IMR-90 (cell line): Measurements from ENCODE around the gene SCAMP4. TPM values are rescaled to one million over a fixed set of nuclear protein-coding genes. Genes with fewer than 3 reads are reported as not detected.

Experiments used
- ATAC-seq: fragments of 200-7000 bp; cut with Tn5 transposase; 2 replicates; pipeline ENCODE4 v1.9.1; 2020; ENCODE audit warnings: low read depth, mild to moderate bottlenecking, moderate library complexity
- BruUV-seq: library from RNA; stranded (reverse); fragments of 400-500 nt; replicated peaks from 2 replicates; lab custom pipeline; 2021; lab: Mats Ljungman, UMichigan
- CTCF ChIA-PET: fragments of 300-600 bp; formaldehyde crosslinking; extraction: SDS; loops from one replicate; lab custom pipeline; 2021; ENCODE audit warnings: antibody characterized with exemption; lab: Yijun Ruan, JAX
- POLR2A ChIA-PET: fragments of 300-600 bp; sonication (Branson Sonifier 250); formaldehyde crosslinking; loops from one replicate; lab custom pipeline; 2022; ENCODE audit warnings: antibody characterized with exemption; ENCODE audit not compliant: unreplicated experiment; lab: Charles Lee
- DNase-seq: peaks from one replicate; pipeline ENCODE4 v3.0.0; 2013
- H2AFZ ChIP-seq: replicated peaks from 2 replicates; pipeline ENCODE3; 2013; ENCODE audit warnings: low read length, mild to moderate bottlenecking; ENCODE audit not compliant: poor library complexity
- H2AK5ac ChIP-seq: 2 replicates; pipeline ENCODE4 v1.6.1; 2013; ENCODE audit warnings: low read depth, low read length, inconsistent platforms
- H2AK9ac ChIP-seq: replicated peaks from 2 replicates; pipeline ENCODE3; 2013; ENCODE audit warnings: mild to moderate bottlenecking, low read depth, low read length, moderate library complexity; ENCODE audit not compliant: poor library complexity
- H2BK120ac ChIP-seq: 2 replicates; pipeline ENCODE4 v1.6.1; 2013; ENCODE audit warnings: low read depth, low read length, inconsistent platforms
- H2BK15ac ChIP-seq: 3 replicates; pipeline ENCODE4 v1.6.1; 2013; ENCODE audit warnings: low read depth, low read length, inconsistent platforms
- H2BK20ac ChIP-seq: 2 replicates; pipeline ENCODE4 v1.6.1; 2013; ENCODE audit warnings: low read depth, mild to moderate bottlenecking, inconsistent platforms, low read length, moderate library complexity
- H2BK5ac ChIP-seq: 2 replicates; pipeline ENCODE4 v1.6.1; 2013; ENCODE audit warnings: mild to moderate bottlenecking, low read depth, low read length, inconsistent platforms; ENCODE audit not compliant: poor library complexity, severe bottlenecking
- H3K14ac ChIP-seq: replicated peaks from 2 replicates; pipeline ENCODE4 v1.6.1; 2013; ENCODE audit warnings: low read depth, low read length, inconsistent platforms
- H3K18ac ChIP-seq: 2 replicates; pipeline ENCODE4 v1.6.1; 2013; ENCODE audit warnings: low read depth, low read length, control low read depth
- H3K23ac ChIP-seq: 2 replicates; pipeline ENCODE4 v1.6.1; 2013; ENCODE audit warnings: low read depth, low read length, inconsistent platforms
- H3K27ac ChIP-seq: 2 replicates; pipeline ENCODE4 v1.5.1; 2013; ENCODE audit warnings: mild to moderate bottlenecking, control low read depth, low read length; ENCODE audit not compliant: insufficient read depth
- H3K27me3 ChIP-seq: 2 replicates; pipeline ENCODE4 v1.6.1; 2013; ENCODE audit warnings: low read length; ENCODE audit not compliant: control insufficient read depth, insufficient read depth
- H3K36me3 ChIP-seq: 2 replicates; pipeline ENCODE4 v1.6.1; 2013; ENCODE audit warnings: low read length, mixed read lengths; ENCODE audit not compliant: control insufficient read depth, insufficient read depth
- H3K4ac ChIP-seq: 2 replicates; pipeline ENCODE4 v1.6.1; 2013; ENCODE audit warnings: low read depth, low read length, inconsistent platforms
- H3K4me1 ChIP-seq: 2 replicates; pipeline ENCODE4 v1.6.1; 2013; ENCODE audit warnings: low read length, mixed read lengths; ENCODE audit not compliant: control insufficient read depth, insufficient read depth
- H3K4me2 ChIP-seq: 2 replicates; pipeline ENCODE4 v1.6.1; 2013; ENCODE audit warnings: low read depth, mild to moderate bottlenecking, control low read depth, low read length, moderate library complexity
- H3K4me3 ChIP-seq: 2 replicates; pipeline ENCODE4 v1.5.1; 2013; ENCODE audit warnings: low read depth, mild to moderate bottlenecking, control low read depth, low read length, moderate library complexity; ENCODE audit not compliant: insufficient read depth
- H3K56ac ChIP-seq: 2 replicates; pipeline ENCODE4 v1.6.1; 2013; ENCODE audit warnings: low read length, inconsistent platforms; ENCODE audit not compliant: insufficient read depth; ENCODE audit errors: extremely low read depth
- H3K79me1 ChIP-seq, 2 experiments: 2 replicates each; pipeline ENCODE4 v1.6.1; 2013; ENCODE audit warnings: low read length in 2 of 2, inconsistent platforms in 1 of 2, low read depth in 1 of 2
- H3K9ac ChIP-seq: 2 replicates; pipeline ENCODE4 v1.6.1; 2013; ENCODE audit warnings: low read depth, low read length, control low read depth
- H3K9me1 ChIP-seq: 2 replicates; pipeline ENCODE4 v1.6.1; 2013; ENCODE audit warnings: low read length, inconsistent platforms; ENCODE audit not compliant: insufficient read depth
- H3K9me3 ChIP-seq: 2 replicates; pipeline ENCODE4 v1.6.1; 2013; ENCODE audit warnings: low read length; ENCODE audit not compliant: control insufficient read depth, insufficient read depth
- H4K20me1 ChIP-seq: 2 replicates; pipeline ENCODE4 v1.6.1; 2013; ENCODE audit warnings: low read length, inconsistent platforms; ENCODE audit not compliant: insufficient read depth
- H4K5ac ChIP-seq: 2 replicates; pipeline ENCODE4 v1.6.1; 2013; ENCODE audit warnings: mild to moderate bottlenecking, low read depth, low read length, control low read depth
- H4K8ac ChIP-seq, 2 experiments: 2 replicates each; pipeline ENCODE4 v1.6.1; 2013; ENCODE audit warnings: low read depth in 2 of 2, low read length in 2 of 2, control low read depth in 1 of 2, inconsistent platforms in 1 of 2
- H4K91ac ChIP-seq: 2 replicates; pipeline ENCODE4 v1.6.1; 2013; ENCODE audit warnings: low read depth, low read length, inconsistent platforms; ENCODE audit not compliant: insufficient read depth
- BHLHE40 ChIP-seq: fragments of 150-350 bp; IDR thresholded peaks from 2 replicates; pipeline ENCODE4 v1.6.1; 2016; ENCODE audit warnings: mild to moderate bottlenecking, low read depth, low read length
- CEBPB ChIP-seq: IDR thresholded peaks from 2 replicates; pipeline ENCODE4 v1.6.1; 2012; ENCODE audit warnings: low read depth, low read length, improper control_type of control experiment
- CHD1 ChIP-seq: IDR thresholded peaks from 2 replicates; pipeline ENCODE4 v1.6.1; 2012; ENCODE audit warnings: low read depth, low read length, improper control_type of control experiment
- ELK1 ChIP-seq: fragments of 150-350 bp; IDR thresholded peaks from 2 replicates; pipeline ENCODE4 v1.6.1; 2016; ENCODE audit warnings: low read depth, mild to moderate bottlenecking, low read length, moderate library complexity, borderline replicate concordance
- FOS ChIP-seq: fragments of 150-350 bp; IDR thresholded peaks from 2 replicates; pipeline ENCODE4 v1.6.1; 2016; ENCODE audit warnings: low read depth, low read length
- MAFK ChIP-seq: IDR thresholded peaks from 2 replicates; pipeline ENCODE4 v1.6.1; 2012; ENCODE audit warnings: low read depth, low read length, improper control_type of control experiment
- MAZ ChIP-seq: IDR thresholded peaks from 2 replicates; pipeline ENCODE4 v1.6.1; 2012; ENCODE audit warnings: low read depth, mild to moderate bottlenecking, low read length, improper control_type of control experiment, moderate library complexity, borderline replicate concordance
- MXI1 ChIP-seq: IDR thresholded peaks from 2 replicates; pipeline ENCODE4 v1.6.1; 2012; ENCODE audit warnings: low read depth, mild to moderate bottlenecking, low read length, moderate library complexity, borderline replicate concordance
- NFE2L2 ChIP-seq: fragments of 150-350 bp; IDR thresholded peaks from 2 replicates; pipeline ENCODE4 v1.6.1; 2016; ENCODE audit warnings: low read depth, mild to moderate bottlenecking, low read length
- POLR2A ChIP-seq: IDR thresholded peaks from 2 replicates; pipeline ENCODE4 v1.6.1; 2012; ENCODE audit warnings: mild to moderate bottlenecking, low read depth, low read length
- RCOR1 ChIP-seq: IDR thresholded peaks from 2 replicates; pipeline ENCODE4 v1.6.1; 2012; ENCODE audit warnings: mild to moderate bottlenecking, low read length, improper control_type of control experiment; ENCODE audit not compliant: insufficient replicate concordance
- RFX5 ChIP-seq: IDR thresholded peaks from 2 replicates; pipeline ENCODE4 v1.8.0; 2012; ENCODE audit warnings: low read depth, mild to moderate bottlenecking, low read length, moderate library complexity
- SMC3 ChIP-seq: fragments of 150-350 bp; IDR thresholded peaks from 2 replicates; pipeline ENCODE4 v1.6.1; 2016; ENCODE audit warnings: low read depth, mild to moderate bottlenecking, antibody characterized with exemption, low read length, moderate library complexity
- USF2 ChIP-seq: fragments of 150-350 bp; IDR thresholded peaks from 2 replicates; pipeline ENCODE4 v1.6.1; 2017; ENCODE audit warnings: mild to moderate bottlenecking, antibody characterized with exemption, low read length, low read depth
- WGBS, 2 experiments: methylation state at CpG; one replicate each; pipeline versions ENCODE4 v1.1.5 to v1.1.7; 2013; ENCODE audit warnings: missing lambda C conversion rate in 2 of 2; ENCODE audit not compliant: insufficient read length in 1 of 2; ENCODE audit errors: extremely low coverage in 2 of 2; 5-methylcytosine and 5-hydroxymethylcytosine counted together
- dilution Hi-C: fragments of 300-500 bp; cut with HindIII; formaldehyde crosslinking; loops from one replicate; pipeline ENCODE4 v1.14.3; 2018; ENCODE audit warnings: low sequenced_read_pairs; ENCODE audit not compliant: unreplicated experiment
- in situ Hi-C: fragments of 300-500 bp; cut with MboI; formaldehyde crosslinking; loops from 3 replicates; pipeline ENCODE4 v1.14.3; 2019; ENCODE audit warnings: low sequenced_read_pairs, inconsistent platforms, mixed read lengths
- intact Hi-C: fragments of 100-400 bp; cut with micrococcal nuclease; formaldehyde crosslinking; loops from 2 replicates; pipeline ENCODE4 v1.10.0; 2022
- polyA plus RNA-seq, 3 experiments: library from polyadenylated mRNA; depleted of rRNA; stranded (reverse); fragments of >200 nt; gene quantifications; 2 replicates each; pipeline ENCODE4 v1.2.3, GENCODE V29; 2012; ENCODE audit warnings: low replicate concordance in 1 of 3
- total RNA-seq: library from RNA; depleted of rRNA; stranded (reverse); fragments of >200 nt; gene quantifications from 2 replicates; pipeline ENCODE4 v1.2.3, GENCODE V29; 2012
- TF ChIP-seq, protein P1 (sequence below): conservative IDR thresholded peaks from 2 replicates; pipeline ENCODE4 v1.5.1; 2012; ENCODE audit warnings: mild to moderate bottlenecking, low read depth, low read length, improper control_type of control experiment

The SCAMP4 gene
- total and polyA plus RNA-seq, 2 of the 4 experiments (the other 2 are of a cell fraction) = 16.1 to 28.1 TPM

GRCh38 chr19:1949304-1950101, 44.3 kb downstream of the SCAMP4 start:
- no peak overlapping the region for H3K27ac ChIP-seq
- H2AK5ac ChIP-seq = no peak overlapping the region
- ChIA-PET POLR2A (no interaction called here), CTCF (no interaction called here)
- ATAC-seq (no peak), DNase-seq (no peak)
- H3K4me1 ChIP-seq = no peaks in the 10 kb centered on the region
- in situ Hi-C loops = no loop called here
- no peak overlapping the region for H2BK15ac ChIP-seq
- no peak overlapping the region for H2AK9ac ChIP-seq
- dilution Hi-C loops = no loop called here
- H3K4ac ChIP-seq = no peak overlapping the region
- intact Hi-C loops = no loop called here
- no peak overlapping the region for H3K23ac ChIP-seq
- peaks cover 19% of the 10 kb centered on the region; the same call in 1 of the 2 replicates for H3K36me3 ChIP-seq
- no peak overlapping the region for H4K8ac ChIP-seq
- no peak overlapping the region for H4K91ac ChIP-seq
- no peaks in the 10 kb centered on the region for H3K27me3 ChIP-seq
- no peak overlapping the region for H3K18ac ChIP-seq
- peaks cover 88% of the 10 kb centered on the region for H4K20me1 ChIP-seq
- peaks cover 2% of the 10 kb centered on the region; the same call in 1 of the 2 replicates for H3K9me1 ChIP-seq
- BruUV-seq = no TSS peak
- no peak overlapping the region for H4K5ac ChIP-seq
- no peak overlapping the region for H3K14ac ChIP-seq
- no peak overlapping the region for H2BK5ac ChIP-seq
- H2BK120ac ChIP-seq = no peak overlapping the region
- peak overlapping the region; percentile 26 for H2AFZ ChIP-seq
- H3K79me1 ChIP-seq = peaks cover 5 to 68% of the 10 kb centered on the region in 2 experiments; a peak in 2 of 4 replicates
- H3K9ac ChIP-seq = no peak overlapping the region
- no peak overlapping the region for H3K56ac ChIP-seq
- no peak overlapping the region for H2BK20ac ChIP-seq
- H3K9me3 ChIP-seq = no peaks in the 10 kb centered on the region
- WGBS, 2 experiments = 96% methylated on average over 27 of the region's 44 CpGs; no CpG with 5 or more reads in 1 of the 2 experiments
- H3K4me3 ChIP-seq = no peak overlapping the region
- H3K4me2 ChIP-seq = no peak overlapping the region
- TF ChIP-seq MXI1 (no peak), CHD1 (no peak), ELK1 (no peak), MAZ (no peak), NFE2L2 (no peak), RCOR1 (no peak), RFX5 (no peak), USF2 (no peak), FOS (no peak), MAFK (no peak), POLR2A (no peak), SMC3 (no peak), BHLHE40 (no peak), CEBPB (no peak)
- TF ChIP-seq, protein P1, sequence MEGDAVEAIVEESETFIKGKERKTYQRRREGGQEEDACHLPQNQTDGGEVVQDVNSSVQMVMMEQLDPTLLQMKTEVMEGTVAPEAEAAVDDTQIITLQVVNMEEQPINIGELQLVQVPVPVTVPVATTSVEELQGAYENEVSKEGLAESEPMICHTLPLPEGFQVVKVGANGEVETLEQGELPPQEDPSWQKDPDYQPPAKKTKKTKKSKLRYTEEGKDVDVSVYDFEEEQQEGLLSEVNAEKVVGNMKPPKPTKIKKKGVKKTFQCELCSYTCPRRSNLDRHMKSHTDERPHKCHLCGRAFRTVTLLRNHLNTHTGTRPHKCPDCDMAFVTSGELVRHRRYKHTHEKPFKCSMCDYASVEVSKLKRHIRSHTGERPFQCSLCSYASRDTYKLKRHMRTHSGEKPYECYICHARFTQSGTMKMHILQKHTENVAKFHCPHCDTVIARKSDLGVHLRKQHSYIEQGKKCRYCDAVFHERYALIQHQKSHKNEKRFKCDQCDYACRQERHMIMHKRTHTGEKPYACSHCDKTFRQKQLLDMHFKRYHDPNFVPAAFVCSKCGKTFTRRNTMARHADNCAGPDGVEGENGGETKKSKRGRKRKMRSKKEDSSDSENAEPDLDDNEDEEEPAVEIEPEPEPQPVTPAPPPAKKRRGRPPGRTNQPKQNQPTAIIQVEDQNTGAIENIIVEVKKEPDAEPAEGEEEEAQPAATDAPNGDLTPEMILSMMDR = no peak
